HG03045 (cell line): Measurements from ENCODE around the gene EPS8L3.

Experiments
- ATAC-seq: cut with Tn5 transposase; IDR thresholded peaks from one replicate; pipeline ENCODE4 v1.9.1; 2021; ENCODE audit warnings: mild to moderate bottlenecking, moderate library complexity; ENCODE audit not compliant: unreplicated experiment

Gene EPS8L3

DNA sequence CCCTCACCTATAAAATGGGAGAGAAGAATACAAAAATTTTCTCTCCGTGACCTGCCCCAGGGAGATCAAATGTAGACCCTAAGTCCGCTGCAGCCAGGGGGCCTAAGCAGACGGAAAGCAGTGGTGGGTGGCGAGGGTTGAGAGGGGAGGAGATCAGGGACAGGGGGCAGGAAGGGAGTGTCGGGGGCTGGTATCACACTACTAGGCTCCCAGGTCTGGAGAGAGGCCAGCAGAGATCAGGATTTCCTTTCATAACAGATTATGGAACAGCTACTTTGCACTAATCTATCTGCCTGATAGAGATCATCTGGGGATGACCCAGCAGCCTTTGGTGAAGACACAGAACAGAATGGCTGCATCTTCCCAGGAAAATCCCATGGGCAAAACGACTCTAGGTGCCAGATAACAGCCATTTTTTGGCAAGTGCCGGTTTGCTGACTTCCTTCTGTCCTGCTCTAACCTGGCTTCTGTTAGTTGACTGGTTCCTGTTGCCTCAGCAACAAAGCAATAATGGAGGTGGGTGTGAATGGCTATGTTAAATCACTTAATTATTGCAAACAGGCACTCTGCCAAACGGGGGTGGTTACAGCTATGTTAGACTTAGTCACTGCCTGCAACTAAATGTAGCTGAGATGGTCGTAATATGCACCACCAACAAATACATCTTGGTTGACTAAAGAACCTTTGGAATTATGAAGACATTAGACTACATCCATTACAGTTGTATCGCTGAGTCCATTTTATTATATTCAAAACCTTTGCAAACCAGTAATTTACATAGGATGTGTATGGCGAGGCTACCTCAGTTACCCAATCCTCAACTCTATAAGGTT is 30.0 kb upstream of the EPS8L3 start:
- ATAC-seq: no peak

DNA sequence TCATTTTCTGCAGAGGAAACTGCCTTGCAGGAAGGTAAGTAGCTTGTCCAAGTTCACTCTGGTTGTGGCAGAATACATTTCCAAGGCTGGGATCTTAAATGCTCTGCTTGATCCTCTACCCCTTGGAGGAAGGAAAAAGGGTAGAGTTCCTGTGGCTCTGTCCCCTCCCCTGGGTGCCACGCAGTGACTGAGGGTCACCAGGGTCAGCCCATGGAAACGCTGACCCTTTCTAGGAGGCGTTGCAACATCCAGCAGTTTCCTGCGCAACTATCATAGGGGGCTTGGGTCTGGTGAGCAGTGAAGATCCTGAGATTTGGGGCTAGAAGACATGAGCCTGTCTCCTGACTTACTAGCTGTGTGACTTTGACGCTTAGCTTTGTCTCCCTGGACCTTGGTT is 29.4 kb upstream of the EPS8L3 start:
- no peak for ATAC-seq

DNA sequence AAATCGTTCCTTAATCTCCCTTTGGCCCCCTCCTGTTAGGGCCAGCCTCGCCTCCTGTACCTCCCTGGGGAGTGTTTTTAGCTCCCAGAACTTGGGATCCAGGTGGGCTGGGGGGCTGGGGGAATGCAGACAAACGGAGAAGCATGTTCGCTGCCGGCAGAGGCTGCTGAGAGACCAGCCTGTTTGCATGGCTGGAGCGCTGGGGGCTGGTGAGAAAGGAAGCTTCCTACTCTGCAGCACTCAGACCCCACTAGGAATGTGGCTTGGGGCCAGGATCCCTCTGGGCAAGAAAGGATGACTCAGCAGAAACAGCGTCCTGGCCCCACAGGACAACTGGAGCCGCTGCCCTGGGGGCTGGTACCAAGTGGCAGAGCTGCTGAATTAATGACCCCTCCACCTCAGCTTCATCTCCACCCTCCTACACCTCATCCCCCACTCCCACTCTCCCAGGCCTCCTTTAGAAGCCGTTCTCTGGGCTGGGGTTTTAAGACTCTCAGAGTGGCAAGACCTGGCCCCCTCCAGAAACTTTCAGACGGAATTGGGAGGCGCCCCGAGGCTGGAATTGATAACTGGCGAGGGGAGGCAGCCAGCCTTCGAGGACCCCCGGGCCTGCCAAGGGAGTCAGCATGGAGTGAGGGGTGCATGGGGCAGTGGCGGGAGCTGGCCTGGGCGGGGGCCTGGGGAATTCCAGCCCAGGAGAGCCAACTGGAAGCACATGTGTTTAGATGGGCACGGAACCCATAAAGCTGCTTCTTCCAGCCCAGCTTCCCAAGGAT is 28.5 kb upstream of the EPS8L3 start:
- no peak for ATAC-seq

DNA sequence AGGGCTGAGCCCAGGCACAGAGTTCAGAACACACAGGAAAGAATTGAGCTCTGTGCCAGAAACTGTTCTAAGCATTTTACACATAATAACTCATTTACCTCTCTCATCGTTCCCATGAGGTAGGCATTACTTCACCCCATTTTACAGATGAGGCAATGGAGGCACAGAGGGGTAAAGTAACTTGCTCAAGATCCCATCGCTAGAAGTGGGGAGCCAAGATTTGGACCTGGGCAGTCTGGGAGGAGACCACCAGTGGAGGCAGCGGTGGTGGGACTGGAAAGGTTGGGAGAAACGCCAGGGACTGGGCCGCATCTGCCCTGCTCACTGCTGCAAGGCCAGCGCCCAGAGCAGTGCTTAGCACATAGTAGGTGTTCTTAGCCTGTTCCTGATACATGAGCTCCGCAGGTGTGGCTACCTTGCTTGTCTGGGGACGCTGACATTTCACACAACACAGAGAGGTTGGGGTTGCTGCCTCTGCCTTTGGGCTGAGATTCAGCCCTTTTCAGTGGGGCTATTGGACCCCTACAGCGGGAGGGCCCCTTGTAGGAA is 27.8 kb upstream of the EPS8L3 start:
- no peak for ATAC-seq

DNA sequence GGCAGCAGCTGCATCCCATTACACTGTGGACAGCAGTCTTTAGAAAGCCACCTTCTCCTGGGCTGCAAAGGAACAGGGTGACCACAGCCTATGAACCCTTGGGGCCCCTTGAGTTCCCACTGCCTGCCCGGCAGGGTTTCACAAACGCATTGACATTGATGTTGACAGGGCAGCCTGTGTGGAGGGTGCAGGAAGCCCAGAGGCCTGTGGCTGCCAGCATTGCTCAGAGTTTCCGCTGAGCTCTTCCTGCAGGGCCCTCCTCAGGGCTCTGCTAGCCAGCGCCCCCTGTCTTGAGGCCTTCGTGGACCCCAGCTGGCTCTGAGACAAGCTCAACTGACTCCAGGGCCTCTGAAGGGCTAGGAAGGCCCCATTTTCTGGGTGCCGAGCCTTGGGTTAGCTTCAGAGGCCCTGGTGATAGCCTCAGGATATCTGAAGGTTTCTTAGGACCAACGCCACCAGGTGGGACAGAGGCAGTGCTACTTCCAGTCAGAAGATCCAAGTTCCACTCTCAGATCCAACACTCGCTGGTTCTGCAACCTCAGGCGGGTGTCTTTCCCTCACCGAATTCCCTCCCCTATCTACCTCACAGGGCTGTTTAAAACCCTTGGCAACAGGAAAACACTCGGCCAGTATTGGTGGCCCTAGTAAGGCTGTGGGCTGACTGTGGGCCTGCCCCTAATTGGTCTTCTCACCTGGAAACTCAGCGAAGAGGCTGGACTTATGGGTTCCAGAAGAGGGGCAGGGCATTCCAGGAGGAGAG is 27.2 kb upstream of the EPS8L3 start:
- ATAC-seq: no peak

DNA sequence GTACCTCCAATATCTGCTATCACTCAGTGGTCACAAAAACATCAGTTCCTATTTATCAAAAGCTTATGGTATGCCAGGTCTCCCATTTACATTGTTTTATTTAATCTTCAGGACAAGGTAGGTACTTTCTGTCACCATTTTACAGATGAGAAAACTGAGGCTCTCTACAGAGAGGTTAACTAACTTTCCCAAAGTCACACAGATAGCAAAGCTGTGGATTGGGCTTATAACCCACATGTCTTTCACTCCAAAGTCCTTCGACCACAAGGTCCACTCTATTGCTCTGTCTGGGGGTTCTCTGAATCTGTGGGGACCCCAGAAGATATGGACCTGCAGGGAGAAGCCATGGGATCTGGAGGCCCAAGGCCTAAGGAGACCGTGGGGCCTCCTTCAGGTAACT is 26.6 kb upstream of the EPS8L3 start:
- no peak for ATAC-seq

DNA sequence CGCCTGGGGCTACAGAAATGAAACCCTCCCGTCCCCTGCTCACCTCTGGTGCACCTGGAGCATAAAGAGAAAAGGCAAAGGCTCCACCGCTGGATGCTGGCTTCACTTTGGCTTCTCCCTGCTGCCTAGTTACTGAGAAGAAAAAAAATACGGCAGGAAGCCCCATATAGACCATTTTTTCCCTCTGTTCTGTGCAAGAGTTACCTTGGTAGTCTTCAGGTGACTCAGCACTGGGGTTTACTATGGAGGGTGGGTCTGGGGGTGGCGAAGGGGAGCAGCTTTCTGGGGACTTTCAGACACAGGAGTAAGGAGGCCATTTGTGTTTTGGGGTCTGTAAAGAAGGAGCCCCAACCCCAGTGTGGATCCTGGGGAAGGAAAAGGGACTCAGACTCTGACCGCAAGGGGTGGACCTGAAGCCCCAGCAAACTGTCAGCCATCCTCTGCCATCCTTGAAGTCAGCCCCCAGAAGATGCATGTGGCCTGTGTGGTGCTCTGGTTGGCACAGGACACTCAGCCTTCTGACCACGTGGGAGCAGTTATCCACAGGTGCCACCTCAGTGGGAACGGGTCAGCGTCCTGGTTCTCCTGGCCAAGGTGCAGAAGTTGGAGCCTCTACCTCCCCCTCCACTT is 25.9 kb upstream of the EPS8L3 start:
- no peak for ATAC-seq

DNA sequence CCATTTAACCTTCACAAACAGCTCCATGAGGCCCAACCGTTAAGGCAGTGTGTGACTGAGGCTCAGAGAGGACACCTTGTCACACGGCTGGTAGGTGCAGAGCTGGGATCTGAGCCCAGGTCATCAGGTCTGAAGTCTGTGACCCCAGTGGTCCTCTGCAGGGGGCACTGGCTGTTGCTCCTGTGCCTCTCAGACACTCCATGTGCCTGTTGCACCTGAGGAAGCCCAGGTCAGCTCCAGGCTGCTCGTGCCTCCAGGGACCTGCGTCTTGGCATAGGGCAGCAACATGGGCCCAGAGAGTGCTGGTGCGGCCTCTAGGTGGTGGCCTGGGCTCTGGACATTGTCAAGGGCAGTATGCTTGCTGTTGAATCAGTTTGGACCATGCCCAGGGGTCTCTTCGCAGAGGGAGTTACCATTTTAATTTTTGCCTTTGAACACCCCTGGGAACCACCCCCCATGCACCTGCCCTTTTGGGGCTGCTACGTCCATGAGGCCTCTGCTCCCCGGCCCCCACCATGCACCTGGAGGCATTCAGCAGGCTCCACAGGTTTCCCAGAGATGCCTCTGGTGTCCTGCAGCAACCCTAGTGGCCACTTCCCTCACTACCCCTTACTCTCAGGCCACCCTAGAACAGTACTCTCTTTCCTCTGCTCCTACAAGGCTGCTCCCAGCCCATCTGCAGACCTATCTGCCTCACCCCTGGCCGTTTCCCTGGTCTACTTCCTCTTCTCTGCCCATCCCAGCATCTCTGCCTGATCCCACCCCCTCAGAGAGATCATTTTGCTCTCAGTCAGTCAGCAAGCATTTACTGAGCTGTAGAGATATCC is 25.2 kb upstream of the EPS8L3 start:
- no peak for ATAC-seq

DNA sequence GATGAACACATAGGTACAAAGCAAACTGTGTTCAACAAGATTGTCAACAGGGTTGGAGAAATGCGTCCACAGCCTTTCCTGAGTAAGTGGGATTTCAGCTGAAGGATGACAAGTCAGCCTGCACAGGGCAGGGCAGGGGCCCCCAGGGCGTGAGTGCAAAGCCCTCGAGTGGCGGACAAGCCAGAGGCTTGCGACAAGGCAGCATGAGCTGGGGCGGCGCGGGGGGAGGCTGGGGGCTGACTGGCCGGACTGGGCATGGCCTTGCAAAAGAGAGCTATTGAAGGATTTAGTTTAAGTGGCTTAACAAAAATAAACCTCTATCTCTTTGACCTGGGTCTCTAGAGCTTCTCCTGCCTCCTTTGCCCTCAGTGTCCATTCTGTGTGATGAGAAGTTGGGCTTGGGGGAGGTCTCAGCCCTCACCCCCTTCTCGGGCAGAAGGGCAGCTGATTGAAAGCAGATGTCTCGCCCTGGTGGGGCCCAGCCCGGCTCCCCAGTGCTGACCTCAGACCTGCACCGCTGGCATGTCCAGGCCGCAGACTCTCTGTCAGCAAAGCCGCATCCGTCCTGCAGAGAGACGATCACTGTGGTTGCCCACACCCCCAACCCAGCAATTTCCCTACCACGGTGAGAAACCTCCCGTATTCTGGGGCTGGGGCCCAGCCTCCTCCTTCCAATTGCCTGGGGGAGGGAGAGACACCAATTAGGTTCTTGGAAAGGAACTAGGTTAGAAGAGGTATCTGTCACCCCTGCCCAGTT is 24.3 kb upstream of the EPS8L3 start:
- ATAC-seq: no peak

DNA sequence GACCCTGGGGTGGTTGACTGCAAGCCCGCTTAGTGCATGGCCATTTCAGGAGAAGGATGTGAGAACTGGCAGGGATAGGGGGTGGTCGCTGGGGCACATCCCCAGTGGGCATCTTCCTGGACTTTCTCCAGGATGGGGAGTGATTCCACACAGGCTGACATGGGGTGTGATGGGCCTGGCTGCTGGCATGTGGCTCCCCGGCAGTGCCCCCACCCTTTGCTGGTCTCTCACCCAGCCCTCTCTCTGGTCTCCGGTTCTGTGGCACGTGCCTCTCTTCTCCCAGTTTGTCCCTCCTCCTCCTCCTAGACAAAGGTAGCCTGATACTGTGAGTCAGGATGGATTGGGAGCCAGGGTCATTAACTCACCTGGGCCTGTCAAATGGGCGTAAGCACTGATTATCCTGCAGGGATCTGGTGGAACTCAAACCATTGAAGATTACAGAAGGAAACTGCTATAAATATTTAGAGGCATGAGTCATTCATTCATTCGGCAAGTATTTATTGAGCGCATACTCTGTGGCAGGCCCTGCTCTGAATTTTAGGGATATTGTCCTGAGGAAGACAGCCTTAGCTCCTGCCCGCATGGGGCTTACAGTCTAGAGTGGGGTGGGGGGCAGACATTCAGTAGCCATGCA is 23.6 kb upstream of the EPS8L3 start:
- ATAC-seq: no peak

DNA sequence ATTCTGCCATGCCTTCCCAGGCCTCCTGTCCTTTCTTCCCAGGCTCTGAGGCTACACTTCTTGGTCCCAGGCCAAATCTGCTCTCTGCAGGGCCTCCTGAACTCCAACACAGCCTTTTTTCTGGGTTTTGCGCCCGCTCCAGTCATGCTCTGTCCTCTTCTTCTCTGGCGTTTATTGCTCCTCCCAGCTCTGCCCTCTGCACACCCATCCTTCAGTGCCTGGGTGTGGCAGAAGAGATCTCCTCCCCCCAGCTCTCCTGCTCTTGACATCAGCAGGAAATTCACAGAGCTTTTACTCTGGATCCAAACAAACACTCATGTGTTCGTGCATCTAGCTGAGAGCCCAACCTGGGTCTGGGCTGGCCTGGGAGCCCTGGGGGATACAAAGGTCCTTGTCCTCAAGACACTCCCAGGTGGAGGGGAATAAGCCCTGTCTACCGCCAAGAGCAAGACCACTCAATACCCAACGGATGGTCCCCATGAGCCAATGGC is 22.9 kb upstream of the EPS8L3 start:
- no peak for ATAC-seq

DNA sequence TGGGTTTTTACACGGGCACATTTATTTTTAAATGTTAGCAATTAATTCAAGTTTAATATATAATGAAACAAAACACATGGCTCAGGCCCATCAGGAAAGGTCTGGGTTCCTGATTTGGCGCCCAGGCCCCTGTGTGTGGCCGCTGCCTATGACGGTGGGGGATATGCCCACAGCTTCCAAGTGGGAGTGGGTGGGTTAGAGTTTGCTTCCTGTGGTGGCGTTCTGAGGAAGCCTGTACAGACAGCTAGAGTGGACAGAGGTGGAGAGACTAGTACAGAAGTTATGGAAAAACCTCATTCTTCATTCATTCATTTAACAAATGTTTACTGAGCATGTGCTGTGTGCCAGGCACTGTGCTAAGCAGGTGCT is 22.4 kb upstream of the EPS8L3 start:
- no peak for ATAC-seq

DNA sequence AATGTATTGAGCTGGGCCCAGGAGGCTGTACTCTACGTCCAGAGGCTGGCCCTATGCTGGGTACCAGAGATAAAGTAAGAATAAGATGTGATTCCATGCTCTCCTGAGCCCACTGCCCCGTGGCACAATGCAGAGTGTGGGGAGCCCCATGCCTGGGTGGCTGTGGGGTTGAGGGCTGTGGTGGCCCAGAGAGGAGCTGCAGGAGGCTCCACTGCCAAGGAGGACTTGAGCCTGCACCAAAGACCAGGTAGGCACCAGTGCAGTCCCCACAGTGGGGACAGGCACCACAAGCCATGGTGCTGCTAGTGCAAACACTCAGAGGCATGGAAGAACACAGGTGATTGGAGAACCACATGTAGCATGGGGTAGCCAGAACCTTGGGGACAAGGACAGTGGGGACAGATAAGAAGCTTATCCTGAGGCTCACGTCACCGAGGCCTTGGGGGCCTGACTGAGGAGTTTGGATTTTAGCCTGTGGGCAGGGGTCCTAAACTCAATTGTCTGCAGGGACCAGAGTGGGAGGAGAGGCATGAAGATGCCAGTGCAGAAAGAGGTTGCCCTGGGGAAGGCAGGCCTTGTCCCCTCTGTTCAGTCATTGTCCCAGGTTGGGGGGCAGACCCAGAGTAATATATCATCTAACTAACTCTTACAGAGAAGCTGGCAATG is 21.9 kb upstream of the EPS8L3 start:
- ATAC-seq: no peak

DNA sequence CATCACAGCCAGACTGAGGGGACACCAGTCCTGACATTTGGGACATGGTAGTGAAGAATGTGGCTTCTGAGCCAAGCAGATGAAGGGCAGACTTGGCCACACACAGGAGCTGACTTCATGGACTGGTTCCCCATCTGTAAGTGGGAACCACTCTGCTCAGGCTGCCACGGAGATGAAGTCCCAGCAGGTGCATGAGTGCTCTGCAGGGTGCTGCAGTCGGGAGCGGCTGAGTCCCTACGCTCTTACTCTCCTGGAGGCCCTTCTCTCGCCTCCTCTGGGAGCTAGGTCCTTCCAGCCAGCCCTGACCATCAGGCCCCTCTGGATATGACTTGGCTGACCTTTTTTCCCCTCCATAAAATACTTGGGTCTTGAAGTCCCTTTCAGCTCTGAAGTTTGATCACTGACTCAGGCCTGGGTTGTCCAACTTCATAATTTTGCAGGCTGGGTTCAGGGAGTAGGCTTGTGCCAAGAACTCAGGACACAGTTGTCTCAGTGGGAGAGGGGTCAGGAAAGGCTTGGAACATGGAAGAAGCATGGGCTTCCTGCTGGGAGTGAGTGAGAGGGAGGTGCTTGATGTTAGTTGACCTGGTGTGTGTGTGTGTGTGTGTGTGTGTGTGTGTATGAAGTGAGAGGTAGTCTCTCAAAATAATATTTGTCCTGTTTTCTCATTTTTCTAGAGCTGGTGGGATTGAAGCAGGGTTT is 21.0 kb upstream of the EPS8L3 start:
- ATAC-seq: no peak

DNA sequence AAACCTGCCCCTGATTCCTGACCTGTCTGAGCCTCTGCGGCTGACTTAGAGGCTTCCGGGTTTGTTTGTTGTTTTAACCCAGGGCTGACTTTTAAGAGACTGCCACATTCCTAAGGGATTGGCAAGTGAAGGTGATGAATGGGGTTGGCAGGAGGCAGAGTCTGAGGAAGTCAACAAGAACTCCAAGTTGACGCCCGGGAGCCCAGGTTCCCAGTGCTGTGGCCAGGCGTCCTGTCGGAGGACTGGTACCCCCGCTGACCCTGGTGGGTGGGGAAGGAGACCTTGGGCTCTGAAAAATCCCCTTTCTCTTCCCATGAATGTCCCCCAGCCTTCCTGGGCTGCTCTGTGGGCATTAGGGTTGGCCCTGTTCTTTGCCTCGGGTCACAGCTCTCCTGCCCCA is 19.7 kb upstream of the EPS8L3 start:
- no peak for ATAC-seq

DNA sequence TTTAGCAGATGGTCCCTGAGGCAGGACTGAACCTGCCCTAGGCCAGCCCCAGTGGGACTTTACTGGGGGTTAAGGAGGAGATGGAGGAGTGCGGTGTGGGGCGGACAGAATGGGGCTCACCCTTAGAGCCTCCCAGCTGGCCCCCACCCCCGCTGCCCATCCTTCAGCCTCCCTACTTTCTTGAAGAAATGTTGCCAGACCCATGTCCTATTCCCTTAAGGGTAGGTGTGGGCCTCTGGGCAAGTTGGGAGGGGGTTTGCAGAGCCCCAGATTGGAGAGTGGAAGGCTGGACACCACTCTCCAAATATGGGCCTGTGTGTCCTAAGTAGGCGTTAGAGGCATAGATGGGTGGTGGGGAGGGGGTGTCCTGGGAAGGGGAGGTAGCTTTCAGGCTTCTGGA is 19.2 kb upstream of the EPS8L3 start:
- no peak for ATAC-seq

DNA sequence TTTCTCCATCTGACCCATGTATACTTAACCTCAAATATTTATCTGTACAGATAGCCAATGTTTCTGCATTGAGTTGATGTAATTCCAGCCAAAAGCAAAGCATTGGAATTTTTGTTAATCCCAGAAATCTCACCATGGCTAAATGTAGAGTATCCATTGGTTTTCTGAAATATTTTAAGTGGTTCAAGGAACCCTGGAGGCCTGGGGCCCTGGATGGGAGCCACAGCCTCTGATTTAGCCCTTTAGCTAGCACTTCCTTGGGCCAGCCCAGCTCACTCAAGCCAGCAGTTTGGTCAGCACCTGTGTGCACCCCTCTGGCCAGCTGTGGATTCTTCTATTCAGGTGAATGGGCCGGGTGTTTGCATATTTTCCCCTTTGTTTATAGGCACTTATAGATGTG is 18.8 kb upstream of the EPS8L3 start:
- ATAC-seq: no peak

DNA sequence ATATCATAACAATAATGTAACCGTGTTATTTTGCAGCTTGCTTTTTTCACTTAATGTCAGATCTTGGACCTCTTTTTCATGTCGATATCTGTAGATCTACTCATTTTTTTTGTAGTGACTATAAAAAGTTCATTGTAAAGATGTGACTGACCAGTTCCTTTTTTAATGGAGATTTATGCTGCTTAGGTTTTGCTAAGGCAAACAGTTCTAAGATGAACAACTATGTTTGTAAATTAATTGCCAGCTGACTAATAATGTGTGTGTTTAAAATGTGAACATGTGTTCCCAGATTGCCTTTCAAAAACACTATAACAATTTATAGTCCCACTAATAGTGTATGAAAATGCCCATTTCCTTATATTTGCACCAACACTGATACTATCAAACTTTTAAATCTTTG is 18.1 kb upstream of the EPS8L3 start:
- no peak for ATAC-seq
